Fibroblast of gingiva (primary cell): ENCODE results near the gene IMMT.
"Not testable (repeated sequence)": the region's sequence is repeated elsewhere in the genome, so short reads cannot be mapped to it uniquely, and the experiment has no call there.

Experiments used
- DNase-seq: peaks from one replicate; pipeline ENCODE4 v3.0.0-alpha.2; 2011; ENCODE audit warnings: low read depth

Gene IMMT

DNA sequence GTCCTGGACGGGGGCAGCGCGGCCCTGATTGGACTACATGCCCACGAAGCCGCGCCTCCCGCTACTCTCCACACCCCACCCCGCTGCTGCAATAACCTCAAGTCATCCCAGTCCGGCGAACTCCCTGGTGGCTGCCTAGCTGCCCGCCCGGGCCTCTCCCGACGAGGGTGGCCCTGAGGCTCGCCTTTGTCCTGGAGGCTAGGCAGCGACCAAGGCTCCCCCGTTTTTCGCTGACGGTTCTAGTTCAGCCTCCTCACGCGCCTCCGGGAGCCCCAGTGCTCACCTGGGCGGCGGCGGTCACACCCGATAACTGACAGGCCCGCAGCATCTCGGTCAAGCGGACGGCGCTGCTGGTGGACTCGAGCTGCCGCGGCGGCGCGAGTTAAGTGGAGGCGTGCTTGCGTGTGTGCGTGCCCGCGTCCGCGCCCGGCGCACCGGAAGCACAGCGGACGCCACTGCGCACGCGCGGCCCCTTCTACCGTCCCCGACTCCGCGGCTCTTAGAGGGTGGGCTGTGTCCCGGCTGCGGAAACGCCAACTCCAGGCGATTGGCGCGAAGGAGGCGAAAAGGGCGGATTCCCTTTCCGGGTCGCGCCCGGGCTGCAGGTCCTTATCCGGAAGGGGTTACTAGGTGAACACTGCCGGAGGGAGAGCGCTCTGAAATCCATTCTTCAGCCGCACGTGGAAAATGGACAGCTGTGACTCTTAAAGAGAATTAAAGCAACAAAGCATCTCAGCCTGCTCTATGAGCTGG lies at the start of gene IMMT:
IMMT (minus strand) TSS at position 408 of the 753 bp plus-strand sequence; CDS start at position 328, 80 bp downstream.
- peak; percentile 98 for DNase-seq

DNA sequence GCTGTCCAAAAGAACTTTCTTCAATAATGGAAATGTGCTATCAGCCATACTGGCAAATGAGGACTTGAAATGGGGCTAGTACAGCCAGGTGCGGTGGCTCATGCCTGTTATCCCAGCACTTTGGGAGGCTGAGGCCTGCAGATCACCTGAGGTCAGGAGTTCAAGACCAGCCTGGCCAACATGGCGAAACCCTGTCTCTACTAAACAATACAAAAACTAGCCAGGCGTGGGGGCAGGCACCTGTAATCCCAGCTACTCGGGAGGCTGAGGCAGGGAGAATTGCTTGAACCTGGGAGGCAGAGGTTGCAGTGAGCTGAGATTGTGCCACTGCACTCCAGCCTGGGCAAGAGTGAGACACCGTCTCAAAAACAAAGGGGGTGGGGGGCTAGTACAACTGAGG lies 49.5 kb upstream of the IMMT start:
- not testable (repeated sequence) for DNase-seq

DNA sequence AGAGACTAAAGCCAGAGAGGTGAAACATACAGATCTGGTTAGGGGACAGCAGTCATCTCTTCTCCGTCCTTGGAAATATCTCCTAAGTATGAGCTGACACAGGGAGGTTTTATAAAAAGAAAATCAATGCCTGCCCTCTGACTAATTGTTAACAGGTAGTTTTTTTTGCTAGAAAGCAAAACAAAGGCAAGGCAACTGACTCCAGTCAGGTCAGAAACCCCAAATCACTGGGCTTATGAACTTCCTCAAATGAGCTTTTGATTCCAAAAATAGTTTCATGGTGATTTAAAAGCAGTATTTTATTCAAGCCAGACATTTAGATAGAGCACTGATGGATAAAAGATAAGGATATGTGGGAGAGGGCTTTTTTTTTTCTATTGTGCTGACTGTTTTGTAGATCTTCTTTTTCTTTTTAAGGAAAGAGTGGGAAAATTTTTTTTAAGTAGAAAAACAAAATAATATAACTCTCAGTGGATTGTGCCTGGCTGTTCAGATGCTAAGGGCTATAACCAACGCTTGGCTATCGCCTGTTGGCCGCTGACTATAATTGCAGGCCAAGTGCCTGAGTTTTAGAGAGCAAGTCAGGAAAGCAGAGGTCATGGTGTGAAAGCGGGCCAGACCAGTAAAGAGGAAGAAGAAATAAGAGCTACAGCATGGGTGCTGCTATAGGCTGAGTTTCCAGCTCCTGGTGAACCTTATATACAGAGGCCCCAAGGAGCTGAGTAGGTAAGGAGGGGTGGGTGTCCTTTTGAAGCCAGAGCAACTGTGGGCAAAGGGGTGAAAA lies 48.9 kb upstream of the IMMT start:
- DNase-seq: no peak

DNA sequence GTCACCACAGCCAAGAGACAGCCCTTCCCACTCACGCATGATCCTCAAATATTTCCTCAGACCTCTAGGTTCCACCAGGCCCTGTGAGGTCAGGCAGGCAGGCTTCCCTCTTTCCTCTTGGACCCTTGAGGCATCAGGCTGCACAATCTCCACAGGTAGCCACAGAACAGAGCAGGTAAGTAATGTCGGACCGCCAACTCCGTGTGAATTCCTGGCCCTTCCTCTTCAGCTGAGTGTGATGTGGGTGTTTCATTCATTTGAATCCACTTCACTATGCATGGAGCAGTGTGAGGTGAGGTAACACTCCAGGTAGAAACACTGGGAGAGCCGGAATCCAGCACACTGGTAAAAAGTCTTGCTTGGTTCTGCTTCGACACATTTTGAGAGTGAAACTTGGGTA lies 48.0 kb upstream of the IMMT start:
- no peak for DNase-seq

DNA sequence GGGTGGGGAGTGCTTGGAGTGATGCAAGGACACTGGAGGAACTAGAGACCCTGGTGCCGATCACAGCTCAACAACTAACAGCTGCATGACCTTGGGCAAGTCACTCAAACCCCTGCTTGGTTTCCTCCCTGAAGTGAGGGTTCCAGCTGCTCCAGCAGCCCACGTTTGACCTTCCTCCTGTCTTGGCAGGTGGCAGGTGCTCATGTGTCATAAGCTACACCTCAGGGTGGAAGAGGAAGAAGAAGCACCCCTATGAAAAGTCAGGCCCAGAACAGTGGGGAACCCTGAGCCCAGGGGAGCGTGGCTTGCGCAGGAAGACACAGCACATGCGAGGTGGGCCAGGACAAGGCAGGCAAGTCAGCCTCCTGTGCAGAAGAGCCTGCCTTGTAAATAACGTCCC lies 46.3 kb upstream of the IMMT start:
- no peak for DNase-seq

DNA sequence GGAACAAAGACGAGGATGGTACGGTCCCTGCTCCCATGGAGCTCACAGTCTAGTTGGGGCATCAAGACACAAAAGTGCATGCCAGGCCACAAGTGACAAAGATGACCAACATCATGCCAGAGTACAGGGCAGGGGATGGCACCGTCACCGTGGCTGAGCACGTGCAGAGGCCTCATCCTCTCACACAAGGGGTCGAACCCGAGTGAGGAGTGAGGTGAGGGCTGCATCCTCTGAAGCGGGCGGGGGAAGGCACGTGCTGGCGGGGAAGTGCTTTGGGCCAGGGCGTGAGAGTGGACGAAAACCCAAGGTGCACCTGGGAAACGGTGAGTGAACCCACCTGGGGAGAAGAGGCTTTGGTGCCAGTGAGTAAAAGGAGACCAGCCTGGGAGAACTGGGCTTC lies 45.0 kb upstream of the IMMT start:
- DNase-seq: no peak

DNA sequence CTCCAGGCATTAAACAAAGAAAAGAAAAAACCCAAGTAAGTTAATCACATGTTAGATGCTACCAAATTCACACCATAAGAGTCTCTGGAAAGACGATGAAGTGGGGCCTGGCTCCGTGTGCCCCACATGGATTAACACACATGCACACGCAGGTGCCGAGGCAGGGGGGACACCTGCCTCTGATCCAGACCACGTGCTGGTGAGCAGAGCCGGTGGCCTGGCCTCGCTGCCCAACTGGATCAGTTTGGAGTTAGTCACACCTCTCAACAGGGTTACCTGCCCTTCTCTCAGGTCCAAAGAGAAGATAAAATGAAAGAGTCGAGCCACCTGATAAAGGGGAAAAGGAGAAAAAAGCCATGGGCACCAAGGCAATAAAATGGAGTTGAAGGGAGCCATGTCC lies 44.5 kb upstream of the IMMT start:
- no peak for DNase-seq

DNA sequence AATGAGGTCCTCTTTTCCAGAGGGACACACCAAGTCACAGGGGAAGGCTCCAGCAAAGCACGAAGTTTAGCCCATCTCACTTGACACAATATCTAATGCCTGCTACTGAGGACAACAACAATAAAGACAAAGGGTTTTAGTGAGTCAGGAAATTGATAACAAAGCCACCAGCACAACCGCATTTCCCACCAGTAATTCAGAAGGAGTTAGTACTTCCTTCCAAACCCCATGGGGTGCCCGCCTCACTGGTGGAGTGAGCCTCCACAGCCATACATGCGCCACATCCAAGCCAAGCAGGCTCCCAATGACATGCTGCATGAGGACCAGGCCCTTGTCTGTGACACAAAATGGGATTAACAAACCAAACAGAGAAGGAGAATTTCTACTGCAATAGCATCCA lies 44.1 kb upstream of the IMMT start:
- DNase-seq: no peak

DNA sequence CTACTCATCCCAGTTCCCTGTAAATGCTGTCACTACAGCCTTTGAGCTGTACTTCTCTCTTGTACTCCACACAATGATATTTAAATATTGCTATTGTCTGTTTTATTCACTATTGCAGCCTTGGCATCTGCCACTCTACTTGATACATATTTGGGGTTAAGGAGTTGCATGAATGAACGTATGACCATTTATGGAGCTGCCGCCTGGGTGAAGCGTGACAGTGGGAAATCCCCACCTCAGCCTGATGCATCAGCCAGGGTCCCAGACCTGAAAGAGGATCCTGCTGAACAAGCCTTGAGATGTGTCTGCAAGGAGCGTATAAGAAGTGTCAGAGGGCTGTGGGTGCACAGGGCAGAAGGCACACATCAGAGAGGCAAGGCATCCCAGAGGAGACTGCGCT lies 43.1 kb upstream of the IMMT start:
- DNase-seq: no peak

DNA sequence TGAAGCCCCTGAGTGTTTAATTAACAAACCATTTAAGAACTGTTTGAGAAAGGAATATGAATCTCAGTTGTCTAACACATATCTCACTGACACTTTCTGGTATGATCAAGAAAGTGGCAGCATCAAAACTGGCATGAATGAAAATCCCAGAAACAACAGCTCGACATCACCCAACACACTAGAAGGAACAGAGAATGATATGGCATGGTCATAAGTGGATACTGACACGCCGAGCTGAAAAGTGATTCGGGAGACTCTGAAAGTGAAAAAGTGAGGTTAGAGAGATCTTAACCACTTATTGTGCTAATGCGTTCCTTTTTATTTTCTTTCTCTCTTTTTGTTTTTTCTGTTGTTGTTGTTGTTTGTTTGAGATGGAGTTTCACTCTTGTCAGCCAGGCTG lies 41.9 kb upstream of the IMMT start:
- DNase-seq: no peak

DNA sequence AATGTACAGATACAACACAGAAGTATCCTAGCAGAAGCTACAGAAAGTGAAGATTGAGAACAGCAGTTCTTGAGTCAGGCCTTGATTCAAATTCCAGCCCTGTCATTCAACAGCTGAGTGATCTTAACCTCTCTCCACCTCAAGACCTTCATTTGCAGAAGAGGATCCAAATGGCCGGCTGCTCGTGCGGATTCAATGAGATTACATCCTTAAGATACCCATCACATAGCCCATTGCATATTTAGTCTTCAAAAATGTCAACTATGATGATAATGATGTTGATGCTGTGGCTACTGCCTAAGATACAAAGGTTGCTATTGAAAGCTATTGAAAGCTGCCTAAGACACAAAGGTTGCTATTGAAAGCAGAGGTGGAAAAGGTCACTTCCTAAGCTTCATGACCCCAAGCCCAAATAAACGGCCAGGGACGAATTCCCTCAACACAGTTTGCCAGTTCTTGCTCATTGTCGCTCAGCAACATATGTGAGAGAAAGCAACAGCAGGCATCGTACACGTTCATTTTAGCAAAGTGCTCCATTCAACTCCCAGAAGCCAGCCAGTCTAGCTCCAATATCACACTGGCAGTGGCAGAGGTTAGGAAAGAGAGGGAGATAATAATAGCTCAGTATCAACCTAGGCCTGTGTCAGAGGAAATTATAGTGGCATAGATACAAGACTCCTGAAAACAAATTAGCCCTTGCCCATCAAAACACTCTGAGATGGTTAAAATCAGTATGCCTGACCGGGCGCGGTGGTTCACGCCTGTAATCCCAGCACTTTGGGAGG lies 40.1 kb upstream of the IMMT start:
- no peak for DNase-seq

DNA sequence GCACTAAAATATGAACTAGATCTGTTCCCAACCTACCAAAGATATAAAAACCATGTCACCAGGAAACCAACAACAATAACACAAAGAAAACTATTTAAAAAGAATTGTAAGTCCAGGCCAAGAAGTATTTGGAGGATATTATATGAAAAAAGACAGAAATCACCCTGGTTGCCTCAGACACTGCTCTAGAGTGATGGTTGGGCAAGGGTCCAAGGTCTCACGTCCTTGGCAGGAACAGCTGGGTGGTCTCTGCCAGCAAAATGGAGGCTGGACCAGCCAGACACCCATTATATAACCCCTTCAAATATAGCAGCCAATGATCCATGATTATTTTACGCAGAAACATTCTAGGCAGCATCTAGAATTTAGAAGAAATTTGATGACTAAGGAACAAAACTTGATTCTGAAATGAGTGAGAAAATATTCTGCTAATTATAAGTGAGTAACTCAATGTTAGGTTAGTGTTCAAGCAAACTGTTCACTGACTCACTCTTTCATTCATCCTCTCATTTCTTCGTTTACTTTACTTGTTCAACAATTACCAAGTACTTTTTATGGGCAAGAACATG lies 39.4 kb upstream of the IMMT start:
- DNase-seq: no peak

DNA sequence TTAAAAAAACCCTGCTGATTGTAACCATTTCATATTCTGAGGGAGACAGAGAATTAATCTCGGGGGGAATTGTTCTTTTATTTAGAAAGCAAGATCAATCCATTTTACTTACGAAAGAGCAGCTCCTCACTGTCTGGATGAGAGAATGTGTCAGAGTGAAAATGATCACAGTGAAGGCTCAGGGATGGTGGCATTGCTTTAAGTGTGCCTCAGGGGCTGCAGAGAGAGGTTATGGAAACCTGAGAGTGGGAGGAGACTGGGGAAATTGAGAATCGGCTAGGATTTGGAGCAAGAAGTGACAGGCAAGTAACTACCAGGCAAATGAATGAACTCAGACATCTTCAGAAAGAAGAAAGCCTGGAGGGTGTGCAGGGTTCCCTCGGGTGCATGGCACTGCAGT lies 38.2 kb upstream of the IMMT start:
- DNase-seq: no peak

DNA sequence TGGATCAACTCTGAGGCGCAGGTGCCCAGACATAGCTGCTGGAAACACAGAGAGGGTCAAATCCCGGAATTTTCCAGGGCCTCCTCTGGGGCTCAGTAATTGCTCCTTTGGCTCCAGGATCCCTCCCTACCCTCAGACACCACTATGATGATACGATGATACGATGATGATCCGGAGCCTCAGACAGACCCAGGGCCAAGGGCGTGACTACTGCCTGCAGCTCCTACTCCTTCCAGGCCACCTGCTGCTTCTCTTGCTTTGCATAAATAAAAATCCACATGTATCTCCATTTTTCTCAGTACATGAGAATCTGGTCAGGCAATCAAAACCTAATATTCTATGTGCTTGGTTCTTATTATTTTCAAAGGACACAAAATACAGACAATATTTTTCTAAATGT lies 37.6 kb upstream of the IMMT start:
- no peak for DNase-seq

DNA sequence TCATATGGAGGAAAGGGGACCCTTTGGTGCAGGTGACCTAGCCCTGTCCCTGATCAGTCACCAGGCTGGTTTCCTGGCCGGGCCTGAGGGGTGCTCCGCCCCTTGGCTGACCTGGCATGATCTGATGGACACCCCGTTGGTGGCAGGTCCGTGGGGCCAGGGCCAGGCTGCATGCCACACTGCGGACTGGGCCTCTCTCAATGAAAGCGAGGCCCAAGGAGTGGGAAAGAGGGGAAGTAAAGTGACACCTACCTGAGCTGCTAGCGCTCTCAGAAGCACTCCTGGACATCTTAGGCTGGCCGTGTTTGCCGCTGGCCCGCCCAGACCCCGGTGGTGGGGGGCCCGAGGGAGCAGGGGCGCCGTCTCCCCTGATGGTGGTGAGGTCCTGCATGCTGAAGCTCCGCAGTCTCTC lies 37.1 kb upstream of the IMMT start:
- DNase-seq: no peak

DNA sequence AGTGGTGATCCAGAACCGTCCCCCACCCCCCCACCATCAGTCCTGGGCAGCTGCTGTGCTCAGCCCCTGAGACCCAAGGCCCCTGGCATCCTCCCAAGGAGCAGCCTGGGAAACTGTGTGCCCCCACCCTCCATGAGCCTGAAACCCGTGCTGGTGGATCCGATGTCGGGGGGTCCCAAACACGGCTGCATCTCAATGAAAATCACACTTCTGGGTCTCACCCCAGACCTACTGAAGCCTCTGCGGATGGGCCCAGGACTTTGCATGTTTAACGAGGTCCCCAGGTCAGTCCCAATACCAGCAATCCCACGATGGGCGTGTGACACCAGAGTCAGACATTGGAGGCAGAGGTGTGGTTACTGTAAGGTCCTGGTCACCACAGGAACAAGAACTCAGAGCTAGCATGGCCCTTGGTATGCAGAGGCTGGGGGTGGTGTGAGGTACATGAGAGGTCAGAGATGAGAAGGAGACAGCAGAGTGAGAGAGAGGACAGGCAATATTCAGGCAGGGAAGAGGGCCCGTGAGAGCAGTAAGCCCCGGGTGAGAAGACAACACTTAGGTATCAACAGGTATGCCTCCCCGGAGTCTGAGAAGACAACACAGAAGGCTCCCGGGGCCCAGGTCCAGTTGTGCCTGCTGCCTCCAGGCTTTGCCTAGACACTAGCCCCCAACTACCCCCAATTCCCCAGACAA lies 36.6 kb upstream of the IMMT start:
- DNase-seq: no peak

DNA sequence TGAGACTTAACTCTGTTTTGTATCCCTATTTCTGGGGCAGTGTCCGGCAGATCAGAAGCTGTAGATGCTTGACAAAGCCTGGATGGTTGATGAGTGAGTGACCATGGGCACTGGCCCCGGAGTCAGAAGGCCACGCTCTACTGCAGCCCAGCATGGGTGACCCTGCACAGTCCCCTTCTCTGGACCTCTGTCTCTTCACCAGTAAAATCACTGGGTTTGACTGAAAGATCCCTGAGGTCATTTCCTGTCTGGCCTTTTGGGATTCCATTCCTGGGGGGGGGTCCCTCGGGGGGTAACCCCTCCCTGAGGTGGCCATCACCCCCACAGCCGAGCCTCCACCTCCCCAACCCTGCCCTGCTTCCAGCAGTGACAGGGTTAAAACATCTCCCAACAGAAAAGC lies 35.7 kb upstream of the IMMT start:
- no peak for DNase-seq

DNA sequence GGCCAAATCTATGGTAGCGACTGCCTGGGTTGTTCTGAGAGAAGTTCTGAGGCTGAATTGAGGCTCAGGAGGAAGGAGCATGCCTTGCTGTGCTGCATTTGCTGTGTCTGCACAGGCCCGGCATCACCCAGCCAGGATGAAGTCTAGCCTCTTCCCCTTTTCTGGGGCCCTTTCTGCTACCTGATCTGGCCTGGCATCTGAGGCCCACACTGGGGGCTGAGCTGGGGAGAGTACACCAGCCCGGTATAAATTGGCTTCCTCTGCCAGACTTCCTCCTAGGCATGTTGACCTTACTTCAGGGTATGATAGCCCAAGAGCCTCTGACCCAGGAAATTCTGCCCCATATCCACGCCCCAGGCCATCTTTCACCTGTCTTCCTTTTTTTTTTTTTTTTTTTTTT lies 34.0 kb upstream of the IMMT start:
- no peak for DNase-seq

DNA sequence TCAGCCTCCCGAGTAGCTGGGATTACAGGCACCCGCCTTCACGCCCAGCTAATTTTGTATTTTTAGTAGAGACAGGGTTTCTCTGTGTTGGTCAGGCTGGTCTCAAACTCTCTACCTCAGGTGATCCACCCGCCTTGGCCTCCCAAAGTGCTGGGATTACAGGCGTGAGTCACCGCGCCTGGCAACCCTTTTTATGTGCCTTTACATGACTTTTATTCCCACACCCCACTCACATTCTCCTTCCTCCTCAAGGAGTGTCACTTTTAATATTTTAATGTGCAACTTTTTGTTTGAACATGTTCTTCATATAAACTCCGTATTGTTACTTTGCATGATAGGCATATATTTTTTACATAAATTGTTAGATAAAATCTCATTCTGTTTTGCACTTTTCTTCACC lies 33.3 kb upstream of the IMMT start:
- not testable (repeated sequence) for DNase-seq

DNA sequence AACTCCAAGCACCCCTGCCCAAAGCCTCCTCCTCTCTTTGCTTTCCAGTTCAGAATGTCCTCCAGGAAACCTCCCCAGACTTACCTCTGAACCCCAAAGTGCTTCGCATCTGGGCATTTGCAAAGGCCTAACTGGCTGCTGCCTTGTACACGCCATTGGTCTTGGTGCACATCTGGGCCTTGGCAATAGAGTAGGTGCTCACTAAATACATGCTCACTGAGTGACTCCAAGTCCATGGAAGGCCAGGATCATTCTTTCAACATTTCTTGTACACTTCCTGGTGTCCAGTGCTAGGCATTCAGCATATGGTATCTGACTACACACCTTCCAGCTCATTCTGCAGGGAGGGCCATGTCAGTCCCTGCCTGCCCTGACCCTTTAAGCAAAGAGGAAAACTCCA lies 32.4 kb upstream of the IMMT start:
- DNase-seq: no peak

DNA sequence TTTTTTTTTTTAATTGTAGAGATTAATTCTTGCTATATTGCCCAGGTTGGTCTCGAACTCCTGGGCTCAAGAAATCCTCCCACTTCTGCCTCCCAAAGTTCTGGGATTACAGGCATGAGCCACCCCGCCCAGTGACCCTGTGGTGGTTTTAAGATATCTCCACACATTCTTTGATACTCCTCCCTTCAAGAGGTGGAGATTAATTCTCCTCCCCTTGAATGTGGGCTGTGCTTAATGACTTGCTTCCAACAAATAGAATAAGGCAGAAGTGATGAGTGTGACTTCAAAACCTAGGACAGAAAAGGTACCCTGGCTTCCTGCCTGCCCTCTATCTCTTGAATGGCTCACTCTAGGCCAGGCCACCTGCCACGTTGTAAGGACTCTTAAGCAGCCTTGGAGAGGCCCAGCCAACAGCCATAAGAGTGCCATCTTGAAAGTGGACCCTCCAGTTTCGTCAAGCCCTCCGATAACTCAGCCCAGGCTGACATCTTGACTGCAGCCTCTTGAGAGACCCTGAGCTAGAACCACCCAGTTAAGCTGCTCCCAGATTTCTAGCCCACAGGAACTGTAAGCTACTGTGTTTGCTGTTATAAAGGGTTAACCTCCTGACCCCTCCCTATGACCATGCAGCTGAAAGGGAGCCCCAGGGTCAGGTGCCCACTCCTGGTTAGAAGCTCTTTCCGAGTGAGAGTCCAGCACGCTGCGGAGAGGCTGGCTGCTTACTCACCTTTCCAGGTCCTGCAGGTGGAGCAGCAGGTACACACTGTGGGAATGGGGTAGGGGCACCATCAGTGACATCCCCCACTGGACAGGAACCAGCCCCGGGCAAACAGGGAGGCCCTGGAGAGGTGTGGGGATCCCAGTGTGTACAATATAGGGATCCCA lies 31.6 kb upstream of the IMMT start:
- DNase-seq: no peak
